Adrenal gland (tissue), 12 donors: ENCODE measurements around the gene MED17. TPM values are rescaled to one million over a fixed set of nuclear protein-coding genes. Genes with fewer than 3 reads are reported as not detected.

ENCODE experiments used
- DNase-seq, 7 donors: peaks; one replicate each; pipeline ENCODE4 v3.0.0-alpha.2; 2019 to 2020
- H3K27ac ChIP-seq, 5 donors: fragments of 200-600 bp; sonication (generic) in 4 of 5; 1 replicate in 3 of 5; 2 replicates in 2 of 5; pipeline versions ENCODE4 v1.5.1 to v1.8.0; 2016 to 2020; ENCODE audit warnings: mild to moderate bottlenecking in 1 of 5
- H3K27me3 ChIP-seq: fragments of 200-600 bp; 2 replicates; pipeline ENCODE4 v1.8.0; 2021
- H3K36me3 ChIP-seq, 2 donors: fragments of 200-600 bp; replicated peaks in 1 of 2; 1 replicate in 1 of 2; 2 replicates in 1 of 2; pipeline versions ENCODE4 v1.5.1 to v1.8.0; 2018 to 2022
- H3K4me1 ChIP-seq, 2 donors: fragments of 200-600 bp; replicated peaks in 1 of 2; 1 replicate in 1 of 2; 2 replicates in 1 of 2; pipeline versions ENCODE4 v1.5.1 to v1.8.0; 2018 to 2021
- H3K4me3 ChIP-seq, 4 donors: fragments of 200-600 bp; sonication (generic) in 3 of 4; one replicate each; pipeline ENCODE4 v1.5.1; 2016 to 2018
- H3K9me3 ChIP-seq, 3 donors: fragments of 200-600 bp; sonication (generic) in 1 of 3; replicated peaks in 1 of 3; 1 replicate in 2 of 3; 2 replicates in 1 of 3; pipeline versions ENCODE4 v1.5.1 to v1.8.0; 2016 to 2021
- POLR2A ChIP-seq, 2 donors: fragments of 450-650 bp; IDR thresholded peaks; one replicate each; pipeline ENCODE4 v1.6.1; 2017; ENCODE audit warnings: antibody characterized with exemption in 2 of 2, mild to moderate bottlenecking in 2 of 2, moderate library complexity in 1 of 2
- WGBS, 4 donors: extraction: QIAGEN DNeasy Blood & Tissue Kit in 2 of 4; methylation state at CpG; one replicate each; pipeline versions ENCODE4 v1.1.5 to v1.1.7; 2013 to 2017; 5-methylcytosine and 5-hydroxymethylcytosine counted together
- intact Hi-C, 2 donors: fragments of 100-400 bp; cut with DNase I; formaldehyde crosslinking; loops; one replicate each; pipeline versions ENCODE4 v1.14.1 to v1.15.0; 2022 to 2023
- polyA plus RNA-seq, 3 donors: library from polyadenylated mRNA; stranded (reverse); fragments of 200-250 nt in 2 of 3; fragments of 350-450 nt in 1 of 3; fragmentation: Illumina TruSeq in 1 of 3; extraction: RNeasy Lipid Tissue Mini Kit (QIAGEN cat#74804) in 1 of 3; gene quantifications; one replicate each; pipeline ENCODE4 v1.2.3, GENCODE V29; 2013 to 2014
- total RNA-seq, 9 donors: library from RNA; depleted of rRNA in 4 of 9; stranded (reverse); fragments of >200 nt in 4 of 9; fragments of 120-200 nt in 1 of 9; fragmentation: NEBNext Ultra II Directional in 1 of 9; extraction: Animal tissue kit (Norgen Biotek cat#: 25700) in 1 of 9; gene quantifications; one replicate each; pipeline versions ENCODE4 v1.1.0 to v1.2.4, GENCODE V29; 2013 to 2023
- TF ChIP-seq, protein P1 (sequence below), 6 experiments: fragments of 450-650 bp in 4 of 6; fragments of 200-600 bp in 2 of 6; sonication (generic) in 1 of 6; IDR thresholded peaks; 1 replicate in 5 of 6; 2 replicates in 1 of 6; pipeline versions ENCODE4 v1.5.1 to v1.8.0; 2016 to 2021; ENCODE audit warnings: antibody characterized with exemption in 6 of 6, mild to moderate bottlenecking in 2 of 6, moderate library complexity in 1 of 6
- donor health status: healthy with polysubstance abuse.
- donor health status: Bipolar disorder and iron deficiency.
- donor health status: DM: yes; HTN: yes; CAD: no.
- donor health status: DM: no; HTN: no; CAD: no.
- donor health status: DM: no; HTN: no; CAD: no.
- donor health status: DM: yes; HTN: yes; CAD: no.

MED17 gene
- total and polyA plus RNA-seq, 12 donors = 8.4 to 32.0 (median 21.1) TPM

DNA sequence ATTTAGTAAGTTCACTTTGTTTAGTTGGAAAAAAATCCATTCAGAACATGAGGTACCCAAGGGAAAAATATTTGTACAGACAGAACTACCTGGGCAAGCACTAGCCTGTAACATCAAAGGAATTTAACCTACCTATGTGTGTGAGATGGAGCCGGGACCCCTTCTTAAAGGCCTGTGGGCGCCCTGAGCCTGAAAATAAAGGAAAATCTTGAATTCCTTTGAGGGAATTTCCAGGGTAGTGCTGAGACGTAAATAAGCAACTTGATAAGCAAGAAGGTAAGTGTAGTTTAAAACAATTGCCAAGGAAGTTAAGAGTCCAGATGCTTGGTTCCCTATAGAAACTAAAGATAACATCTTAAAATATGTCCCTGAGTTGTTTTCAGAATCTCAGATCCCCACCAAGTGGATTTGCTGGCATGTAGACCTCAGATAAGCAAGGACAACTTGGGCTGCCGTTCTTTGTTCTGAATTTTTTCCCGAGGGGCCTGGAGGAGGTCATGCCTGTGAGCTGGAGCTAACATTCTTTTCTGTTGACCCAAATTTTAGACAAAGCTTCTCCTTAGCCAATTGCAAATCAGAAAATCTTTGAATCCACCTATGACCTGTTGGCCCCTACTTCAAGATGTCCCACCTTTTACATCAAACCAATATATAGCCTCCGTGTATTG, 31.0 kb downstream of the MED17 start:
- 89 to 92% (median 91%) methylated on average over 6 of the region's 6 CpGs for WGBS, 4 donors

DNA sequence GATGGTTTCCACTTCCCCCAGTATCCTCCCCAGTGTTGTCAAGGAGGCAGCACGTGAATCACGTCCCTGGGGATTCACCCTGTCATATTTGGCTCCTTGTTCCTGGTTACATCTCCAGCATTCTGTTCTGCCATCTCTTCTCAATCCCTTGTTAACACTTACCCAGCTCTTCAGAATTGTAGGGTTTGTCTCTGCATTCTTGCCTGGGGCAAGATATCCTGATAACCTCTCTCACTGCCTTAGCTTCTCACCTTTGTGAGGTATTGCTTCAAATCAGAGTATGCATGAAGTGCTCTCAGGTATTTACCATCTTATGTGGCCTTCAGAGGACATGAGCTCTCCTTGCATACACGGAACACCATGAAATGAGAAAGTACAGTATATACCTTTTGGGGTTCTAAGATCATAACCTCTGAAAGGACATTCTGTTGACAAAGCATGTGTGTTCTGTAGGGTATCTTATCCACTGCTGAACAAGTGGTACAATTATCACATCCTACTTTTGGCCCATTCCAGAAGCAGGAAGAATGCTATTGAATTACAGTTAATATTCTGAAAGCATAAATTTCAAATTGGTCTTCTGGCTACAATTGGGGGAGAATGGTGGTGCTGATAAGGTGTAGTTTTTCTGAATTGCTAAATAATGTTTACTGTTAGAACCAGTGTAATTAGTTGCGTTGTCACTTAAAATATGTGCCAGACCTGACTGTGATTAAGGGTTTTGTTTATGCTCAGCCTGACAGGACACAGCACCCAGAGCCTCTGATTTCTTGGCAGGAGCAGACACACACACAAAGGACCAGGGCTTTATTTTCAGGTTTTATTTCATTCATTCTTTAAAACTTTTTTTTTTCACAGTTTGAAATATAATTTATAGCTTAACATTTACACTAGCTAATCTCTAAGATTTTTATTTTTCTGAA, 33.6 kb downstream of the MED17 start:
- intact Hi-C loops = no loop called here
- Histone ChIP-seq H3K27ac (no peak overlapping the region), H3K4me3 (no peak overlapping the region), H3K4me1 (no peaks in the 10 kb centered on the region), H3K27me3 (no peaks in the 10 kb centered on the region), H3K9me3 (no peaks in the 10 kb centered on the region), H3K36me3 (peaks cover 0 to 15% of the 10 kb centered on the region in 2 donors)
- TF ChIP-seq POLR2A (IDR thresholded peaks at IDR 0.05) = no peak
- TF ChIP-seq, protein P1, sequence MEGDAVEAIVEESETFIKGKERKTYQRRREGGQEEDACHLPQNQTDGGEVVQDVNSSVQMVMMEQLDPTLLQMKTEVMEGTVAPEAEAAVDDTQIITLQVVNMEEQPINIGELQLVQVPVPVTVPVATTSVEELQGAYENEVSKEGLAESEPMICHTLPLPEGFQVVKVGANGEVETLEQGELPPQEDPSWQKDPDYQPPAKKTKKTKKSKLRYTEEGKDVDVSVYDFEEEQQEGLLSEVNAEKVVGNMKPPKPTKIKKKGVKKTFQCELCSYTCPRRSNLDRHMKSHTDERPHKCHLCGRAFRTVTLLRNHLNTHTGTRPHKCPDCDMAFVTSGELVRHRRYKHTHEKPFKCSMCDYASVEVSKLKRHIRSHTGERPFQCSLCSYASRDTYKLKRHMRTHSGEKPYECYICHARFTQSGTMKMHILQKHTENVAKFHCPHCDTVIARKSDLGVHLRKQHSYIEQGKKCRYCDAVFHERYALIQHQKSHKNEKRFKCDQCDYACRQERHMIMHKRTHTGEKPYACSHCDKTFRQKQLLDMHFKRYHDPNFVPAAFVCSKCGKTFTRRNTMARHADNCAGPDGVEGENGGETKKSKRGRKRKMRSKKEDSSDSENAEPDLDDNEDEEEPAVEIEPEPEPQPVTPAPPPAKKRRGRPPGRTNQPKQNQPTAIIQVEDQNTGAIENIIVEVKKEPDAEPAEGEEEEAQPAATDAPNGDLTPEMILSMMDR (IDR thresholded peaks at IDR 0.05) = no peak
- 72 to 85% (median 77%) methylated on average over 4 of the region's 4 CpGs for whole genome bisulfite sequencing, 4 donors
- no peak for DNase-seq

More for the DNA sequence above, 31.0 kb downstream of the MED17 start:
- TF ChIP-seq, protein P1 (IDR thresholded peaks at IDR 0.05) = no peak
- no peak for TF ChIP-seq POLR2A (IDR thresholded peaks at IDR 0.05)
- intact Hi-C loops = no loop called here
- no peak for DNase-seq
- no peaks in the 10 kb centered on the region for H3K27me3 ChIP-seq
- peaks cover 0 to 40% of the 10 kb centered on the region in 2 donors for H3K36me3 ChIP-seq
- H3K27ac ChIP-seq = no peak overlapping the region
- no peak overlapping the region for H3K4me3 ChIP-seq
- H3K4me1 ChIP-seq = no peaks in the 10 kb centered on the region
- H3K9me3 ChIP-seq = no peaks in the 10 kb centered on the region

DNA sequence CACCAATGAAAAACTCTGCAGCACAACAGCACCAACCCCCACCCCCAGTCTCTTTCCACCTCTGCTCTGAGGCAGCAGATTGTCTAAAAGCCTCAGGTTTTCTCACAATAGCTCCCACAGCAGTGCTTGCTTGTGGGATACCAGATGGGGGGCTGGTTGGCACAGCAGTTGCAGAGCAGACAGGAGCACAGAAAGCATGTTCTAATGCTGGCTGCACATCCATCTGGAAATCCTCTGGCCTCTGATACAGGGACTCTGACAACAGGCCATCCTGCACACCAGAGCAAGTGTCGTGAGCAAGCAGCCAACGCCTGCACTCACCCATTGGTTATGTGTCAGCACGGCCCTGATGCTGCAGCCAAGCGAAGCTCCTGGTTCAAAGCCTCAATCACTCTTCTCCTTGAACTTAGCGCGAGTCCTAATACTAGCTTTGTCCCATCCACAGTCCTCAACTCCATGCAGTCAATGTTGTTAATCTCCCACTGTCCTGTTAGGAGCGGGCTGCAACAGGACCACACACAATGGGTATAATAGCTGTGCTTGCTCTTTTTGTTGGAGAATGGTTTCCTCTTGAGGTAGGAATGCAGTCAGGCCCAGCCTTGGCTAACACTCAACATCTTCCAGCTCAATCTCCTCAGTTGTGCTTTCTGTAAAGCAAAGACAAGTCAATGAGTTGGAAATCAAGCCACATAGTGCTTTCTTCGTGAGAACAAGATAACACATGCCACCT, 36.0 kb downstream of the MED17 start:
- Histone ChIP-seq H3K4me3 (no peak overlapping the region), H3K27ac (no peak overlapping the region), H3K36me3 (peaks cover 0 to 7% of the 10 kb centered on the region in 2 donors), H3K9me3 (no peaks in the 10 kb centered on the region), H3K4me1 (no peaks in the 10 kb centered on the region), H3K27me3 (no peaks in the 10 kb centered on the region)
- TF ChIP-seq, protein P1 (IDR thresholded peaks at IDR 0.05) = no peak
- no peak for TF ChIP-seq POLR2A (IDR thresholded peaks at IDR 0.05)
- no peak for DNase-seq
- intact Hi-C loops = no loop called here
- 81 to 92% (median 87%) methylated on average over 8 of the region's 8 CpGs for WGBS, 4 donors

DNA sequence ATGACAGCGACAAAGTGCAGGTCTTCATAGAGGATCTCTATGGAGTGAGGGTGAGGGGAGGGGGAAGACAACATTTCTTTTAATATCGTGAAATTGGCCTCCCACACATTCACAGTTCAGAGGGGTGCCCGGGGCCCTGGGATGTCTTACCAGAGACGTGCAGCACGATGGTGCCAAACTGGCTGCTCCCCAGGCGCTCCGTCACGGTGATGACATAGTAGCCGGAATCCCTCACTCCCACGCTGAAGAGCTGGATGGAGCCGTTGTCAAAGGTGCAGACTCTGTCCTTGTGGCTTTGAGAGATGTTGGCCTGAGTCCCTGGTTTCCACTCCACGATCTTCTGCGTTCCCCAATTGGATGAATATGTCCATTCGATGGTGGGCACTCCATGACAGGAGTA, 36.8 kb downstream of the MED17 start:
- no peak for DNase-seq
- H3K4me1 ChIP-seq = no peaks in the 10 kb centered on the region
- peaks cover 0 to 1% of the 10 kb centered on the region in 2 donors for H3K36me3 ChIP-seq
- no peaks in the 10 kb centered on the region for H3K9me3 ChIP-seq
- no peaks in the 10 kb centered on the region for H3K27me3 ChIP-seq
- TF ChIP-seq POLR2A (IDR thresholded peaks at IDR 0.05) = no peak
- TF ChIP-seq, protein P1 (IDR thresholded peaks at IDR 0.05) = no peak
- WGBS, 4 donors = 89 to 95% (median 93%) methylated on average over 5 to 14 of the region's 14 CpGs
- H3K4me3 ChIP-seq = no peak overlapping the region
- no peak overlapping the region for H3K27ac ChIP-seq
- intact Hi-C loops = no loop called here
